ENCODE measurements around the gene PHTF2.

Gene PHTF2

GRCh38 chr7:77819021-77819420, 20.4 kb downstream of the PHTF2 start:
- Histone ChIP-seq H3K4me3 (ENCODE audit: low read depth, low read length, poor library complexity, severe bottlenecking) (no peak overlapping the region), H4K20me1 (ENCODE audit: insufficient read depth, low read length) (no peaks in the 10 kb centered on the region), H3K79me2 (ENCODE audit: insufficient read depth, low read length) (peaks cover 53% of the 10 kb centered on the region), H3K4me1 (ENCODE audit: insufficient read depth, low read length, severe bottlenecking) (peaks cover 6% of the 10 kb centered on the region), H3K27ac (ENCODE audit: low read depth, low read length, poor library complexity, severe bottlenecking) (no peak overlapping the region), H3K36me3 (ENCODE audit: insufficient read depth, low read length) (peaks cover 59% of the 10 kb centered on the region), H3K27me3 (ENCODE audit: insufficient read depth, low read length) (no peaks in the 10 kb centered on the region), H3K9me3 (ENCODE audit: low read length) (peaks cover 25% of the 10 kb centered on the region), H3K4me2 (ENCODE audit: low read length) (no peak overlapping the region), H3K9me2 (ENCODE audit: low read depth, low read length) (no peaks in the 10 kb centered on the region), H2AFZ (ENCODE audit: low read length) (no peak overlapping the region), H3F3A (ENCODE audit: insufficient read depth, low read length) (no peaks in the 10 kb centered on the region; the same call in 1 of the 2 replicates), H3K9ac (ENCODE audit: low read length) (no peak overlapping the region)
- TF ChIP-seq CTCF (IDR thresholded peaks at IDR 0.05; ENCODE audit: low read length), result no peak
- TF ChIP-seq EZH2 (IDR thresholded peaks at IDR 0.05; ENCODE audit: borderline replicate concordance, low read length), result no peak

GRCh38 chr7:77820967-77821366, 22.4 kb downstream of the PHTF2 start:
- no peaks in the 10 kb centered on the region for H3K9me2 ChIP-seq (ENCODE audit: low read depth, low read length)
- no peak overlapping the region for H3K4me2 ChIP-seq (ENCODE audit: low read length)
- H3K27ac ChIP-seq (ENCODE audit: low read depth, low read length, poor library complexity, severe bottlenecking), result no peak overlapping the region
- H3K9me3 ChIP-seq (ENCODE audit: low read length), result peaks cover 28% of the 10 kb centered on the region
- peaks cover 14% of the 10 kb centered on the region for H3K4me1 ChIP-seq (ENCODE audit: insufficient read depth, low read length, severe bottlenecking)
- no peak overlapping the region for H2AFZ ChIP-seq (ENCODE audit: low read length)
- no peaks in the 10 kb centered on the region for H4K20me1 ChIP-seq (ENCODE audit: insufficient read depth, low read length)
- no peak overlapping the region for H3K9ac ChIP-seq (ENCODE audit: low read length)
- peaks cover 56% of the 10 kb centered on the region for H3K36me3 ChIP-seq (ENCODE audit: insufficient read depth, low read length)
- no peaks in the 10 kb centered on the region; the same call in 1 of the 2 replicates for H3F3A ChIP-seq (ENCODE audit: insufficient read depth, low read length)
- no peak overlapping the region for H3K4me3 ChIP-seq (ENCODE audit: low read depth, low read length, poor library complexity, severe bottlenecking)
- H3K27me3 ChIP-seq (ENCODE audit: insufficient read depth, low read length), result no peaks in the 10 kb centered on the region
- TF ChIP-seq EZH2 (IDR thresholded peaks at IDR 0.05; ENCODE audit: borderline replicate concordance, low read length) (no peak), CTCF (IDR thresholded peaks at IDR 0.05; ENCODE audit: low read length) (no peak)
- H3K79me2 ChIP-seq (ENCODE audit: insufficient read depth, low read length), result peaks cover 52% of the 10 kb centered on the region

- H3K4me2 ChIP-seq (ENCODE audit: low read length), result no peak overlapping the region
- no peak overlapping the region for H3K9ac ChIP-seq (ENCODE audit: low read length)
- no peak overlapping the region for H3K27ac ChIP-seq (ENCODE audit: low read depth, low read length, poor library complexity, severe bottlenecking)
- no peaks in the 10 kb centered on the region for H4K20me1 ChIP-seq (ENCODE audit: insufficient read depth, low read length)
- peaks cover 43% of the 10 kb centered on the region for H3K36me3 ChIP-seq (ENCODE audit: insufficient read depth, low read length)
- no peak overlapping the region for H2AFZ ChIP-seq (ENCODE audit: low read length)
- no peak overlapping the region for H3K4me3 ChIP-seq (ENCODE audit: low read depth, low read length, poor library complexity, severe bottlenecking)
- peaks cover 22% of the 10 kb centered on the region for H3K4me1 ChIP-seq (ENCODE audit: insufficient read depth, low read length, severe bottlenecking)
- H3F3A ChIP-seq (ENCODE audit: insufficient read depth, low read length), result no peaks in the 10 kb centered on the region; the same call in 1 of the 2 replicates
- no peaks in the 10 kb centered on the region for H3K27me3 ChIP-seq (ENCODE audit: insufficient read depth, low read length)
- no peak for TF ChIP-seq EZH2 (IDR thresholded peaks at IDR 0.05; ENCODE audit: borderline replicate concordance, low read length)
- no peak for TF ChIP-seq CTCF (IDR thresholded peaks at IDR 0.05; ENCODE audit: low read length)
- peaks cover 52% of the 10 kb centered on the region for H3K79me2 ChIP-seq (ENCODE audit: insufficient read depth, low read length)
- no peaks in the 10 kb centered on the region for H3K9me2 ChIP-seq (ENCODE audit: low read depth, low read length)
- peaks cover 28% of the 10 kb centered on the region for H3K9me3 ChIP-seq (ENCODE audit: low read length)
Observed at GRCh38 chr7:77822269-77822668, 23.7 kb downstream of the PHTF2 start.
